Thyroid gland (tissue), 4 donors: ENCODE data around the gene KLC3. TPM values are rescaled to one million over a fixed set of nuclear protein-coding genes. Genes with fewer than 3 reads are reported as not detected.

Source experiments
- DNase-seq, 2 donors: peaks; one replicate each; pipeline ENCODE4 v3.0.0-alpha.2; 2019
- H3K27ac ChIP-seq, 3 donors: fragments of 200-600 bp; sonication (generic); 1 replicate in 2 of 3; 2 replicates in 1 of 3; pipeline ENCODE4 v1.5.1; 2016 to 2019; ENCODE audit warnings: mild to moderate bottlenecking in 1 of 3, moderate library complexity in 1 of 3
- H3K27me3 ChIP-seq: fragments of 200-600 bp; sonication (generic); one replicate; pipeline ENCODE4 v1.5.1; 2019
- H3K36me3 ChIP-seq, 2 donors: fragments of 200-600 bp; sonication (generic); one replicate each; pipeline ENCODE4 v1.5.1; 2016 to 2019
- H3K4me1 ChIP-seq, 2 donors: fragments of 200-600 bp; sonication (generic); one replicate each; pipeline ENCODE4 v1.5.1; 2017 to 2019
- H3K4me3 ChIP-seq, 3 donors: fragments of 200-600 bp; sonication (generic); replicated peaks in 1 of 3; 1 replicate in 2 of 3; 2 replicates in 1 of 3; pipeline ENCODE4 v1.5.1; 2016; ENCODE audit warnings: mild to moderate bottlenecking in 1 of 3
- H3K9me3 ChIP-seq: fragments of 200-600 bp; sonication (generic); one replicate; pipeline ENCODE4 v1.5.1; 2017
- CTCF ChIP-seq, 6 experiments: fragments of 200-600 bp in 3 of 6; fragments of 450-650 bp in 3 of 6; sonication (generic) in 3 of 6; IDR thresholded peaks; one replicate each; pipeline ENCODE4 v1.5.1; 2016 to 2019; ENCODE audit warnings: antibody characterized with exemption in 6 of 6, mild to moderate bottlenecking in 2 of 6, inconsistent platforms in 1 of 6, moderate library complexity in 1 of 6
- POLR2A ChIP-seq, 2 donors: fragments of 450-650 bp; IDR thresholded peaks; one replicate each; pipeline ENCODE4 v1.6.1; 2017; ENCODE audit warnings: antibody characterized with exemption in 2 of 2, mild to moderate bottlenecking in 2 of 2, moderate library complexity in 1 of 2
- WGBS, 2 donors: methylation state at CpG; one replicate each; pipeline ENCODE4 v1.1.5; 2017; 5-methylcytosine and 5-hydroxymethylcytosine counted together
- intact Hi-C: fragments of 100-400 bp; cut with DNase I; formaldehyde crosslinking; loops from one replicate; pipeline ENCODE4 v1.15.1; 2023
- total RNA-seq, 4 donors: library from RNA; depleted of rRNA; stranded (reverse); fragments of >200 nt; gene quantifications; one replicate each; pipeline ENCODE4 v1.2.3, GENCODE V29; 2016

KLC3 gene
- total RNA-seq, 4 donors from 2014 or later: 0.45 to 1.2 (median 0.83) TPM

GRCh38 chr19:45355910-45356309 is 15.4 kb downstream of the KLC3 start:
- WGBS, 2 donors: 95 to 97% methylated on average over 9 of the region's 9 CpGs
- H3K36me3 ChIP-seq: peaks cover 3 to 6% of the 10 kb centered on the region in 2 donors
- no peaks in the 10 kb centered on the region for H3K4me1 ChIP-seq
- TF ChIP-seq CTCF (IDR thresholded peaks at IDR 0.05): no peak
- no peak for DNase-seq
- no peaks in the 10 kb centered on the region for H3K9me3 ChIP-seq
- H3K4me3 ChIP-seq: no peak overlapping the region
- no peaks in the 10 kb centered on the region for H3K27me3 ChIP-seq
- no peak overlapping the region for H3K27ac ChIP-seq
- intact Hi-C loops: no loop called here

GRCh38 chr19:45356760-45357444 is 16.4 kb downstream of the KLC3 start:
- Histone ChIP-seq H3K36me3 (peaks cover 0 to 4% of the 10 kb centered on the region in 2 donors), H3K27me3 (no peaks in the 10 kb centered on the region), H3K9me3 (no peaks in the 10 kb centered on the region), H3K27ac (no peak overlapping the region), H3K4me3 (no peak overlapping the region), H3K4me1 (no peaks in the 10 kb centered on the region)
- no peak for DNase-seq
- intact Hi-C loops: no loop called here
- WGBS, 2 donors: 90 to 92% methylated on average over 19 to 20 of the region's 20 CpGs
- TF ChIP-seq CTCF (IDR thresholded peaks at IDR 0.05) (no peak), POLR2A (IDR thresholded peaks at IDR 0.05) (no peak)

GRCh38 chr19:45357445-45357783 is 16.9 kb downstream of the KLC3 start:
- H3K27ac ChIP-seq: no peak overlapping the region
- no peak for DNase-seq
- WGBS, 2 donors: 88 to 95% methylated on average over 11 of the region's 11 CpGs
- no peak overlapping the region for H3K4me3 ChIP-seq
- intact Hi-C loops: no loop called here
- H3K36me3 ChIP-seq: no peaks in the 10 kb centered on the region
- no peaks in the 10 kb centered on the region for H3K27me3 ChIP-seq
- no peaks in the 10 kb centered on the region for H3K4me1 ChIP-seq
- H3K9me3 ChIP-seq: no peaks in the 10 kb centered on the region
- no peak for TF ChIP-seq CTCF (IDR thresholded peaks at IDR 0.05)
- no peak for TF ChIP-seq POLR2A (IDR thresholded peaks at IDR 0.05)

- Histone ChIP-seq H3K27me3 (no peaks in the 10 kb centered on the region), H3K27ac (no peak overlapping the region), H3K4me1 (no peaks in the 10 kb centered on the region), H3K9me3 (no peaks in the 10 kb centered on the region), H3K36me3 (no peaks in the 10 kb centered on the region), H3K4me3 (no peak overlapping the region)
- no peak for DNase-seq
- TF ChIP-seq POLR2A (IDR thresholded peaks at IDR 0.05): no peak
- no peak for TF ChIP-seq CTCF (IDR thresholded peaks at IDR 0.05)
- WGBS, 2 donors: 94 to 96% methylated on average over 4 to 12 of the region's 12 CpGs
- intact Hi-C loops: no loop called here
Measured at GRCh38 chr19:45358213-45358792, 17.8 kb downstream of the KLC3 start.

- WGBS, 2 donors: 88 to 91% methylated on average over 14 of the region's 14 CpGs
- Histone ChIP-seq H3K27me3 (no peaks in the 10 kb centered on the region), H3K9me3 (no peaks in the 10 kb centered on the region), H3K4me1 (no peaks in the 10 kb centered on the region), H3K4me3 (no peak overlapping the region), H3K36me3 (no peaks in the 10 kb centered on the region), H3K27ac (no peak overlapping the region)
- TF ChIP-seq CTCF (IDR thresholded peaks at IDR 0.05) (no peak), POLR2A (IDR thresholded peaks at IDR 0.05) (no peak)
- intact Hi-C loops: no loop called here
- DNase-seq: no peak
Measured at GRCh38 chr19:45361608-45362007, 21.1 kb downstream of the KLC3 start.
